ENCODE data around the gene SLC36A3.
A peak's percentile ranks its signal among the peaks of the same experiment; 100 is the strongest.

The SLC36A3 gene

DNA sequence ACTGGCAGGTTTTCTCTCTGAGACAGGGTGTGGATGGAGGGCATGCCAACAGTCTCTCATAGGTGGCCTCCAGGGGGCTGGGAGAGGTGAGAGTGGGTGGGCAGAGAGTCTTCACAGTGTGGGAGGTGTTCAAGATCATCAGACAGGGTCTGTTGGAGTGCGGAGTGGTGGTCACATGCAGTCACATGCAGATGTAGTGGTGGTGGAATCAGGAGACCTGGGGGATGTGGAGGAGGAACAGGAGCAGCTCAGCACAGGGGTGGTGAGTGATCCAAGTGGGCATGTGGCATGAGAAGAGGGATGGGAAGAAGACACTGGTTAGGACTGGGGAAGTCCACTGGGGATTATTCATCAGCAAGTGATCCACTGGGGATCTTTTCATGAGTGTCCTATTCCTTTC, 44.8 kb downstream of the SLC36A3 start:
- Histone ChIP-seq H3K9me2 (replicated peaks; ENCODE audit: insufficient read depth, low read length) (no peaks in the 10 kb centered on the region), H3F3A (ENCODE audit: insufficient read depth, low read length) (peaks cover 10% of the 10 kb centered on the region), H3K4me1 (ENCODE audit: low read length) (peaks cover 27% of the 10 kb centered on the region), H3K9ac (ENCODE audit: low read length) (no peak overlapping the region), H3K27ac (ENCODE audit: low read length) (no peak overlapping the region), H4K20me1 (ENCODE audit: insufficient read depth, low read length) (no peaks in the 10 kb centered on the region), H3K36me3 (replicated peaks; ENCODE audit: insufficient read depth, low read length) (no peaks in the 10 kb centered on the region), H3K27me3 (replicated peaks; ENCODE audit: insufficient read depth, low read length) (no peaks in the 10 kb centered on the region), H3K9me3 (replicated peaks; ENCODE audit: insufficient read depth, low read length) (no peaks in the 10 kb centered on the region), H3K4me2 (ENCODE audit: low read depth, low read length) (no peak overlapping the region), H2AFZ (ENCODE audit: low read length) (no peak overlapping the region), H3K79me2 (ENCODE audit: low read length) (peaks cover 57% of the 10 kb centered on the region), H3K4me3 (ENCODE audit: low read length) (no peak overlapping the region)
- no peak for TF ChIP-seq EZH2 (optimal IDR thresholded peaks at IDR 0.05; ENCODE audit: low read depth, low read length)
- TF ChIP-seq, protein P1, sequence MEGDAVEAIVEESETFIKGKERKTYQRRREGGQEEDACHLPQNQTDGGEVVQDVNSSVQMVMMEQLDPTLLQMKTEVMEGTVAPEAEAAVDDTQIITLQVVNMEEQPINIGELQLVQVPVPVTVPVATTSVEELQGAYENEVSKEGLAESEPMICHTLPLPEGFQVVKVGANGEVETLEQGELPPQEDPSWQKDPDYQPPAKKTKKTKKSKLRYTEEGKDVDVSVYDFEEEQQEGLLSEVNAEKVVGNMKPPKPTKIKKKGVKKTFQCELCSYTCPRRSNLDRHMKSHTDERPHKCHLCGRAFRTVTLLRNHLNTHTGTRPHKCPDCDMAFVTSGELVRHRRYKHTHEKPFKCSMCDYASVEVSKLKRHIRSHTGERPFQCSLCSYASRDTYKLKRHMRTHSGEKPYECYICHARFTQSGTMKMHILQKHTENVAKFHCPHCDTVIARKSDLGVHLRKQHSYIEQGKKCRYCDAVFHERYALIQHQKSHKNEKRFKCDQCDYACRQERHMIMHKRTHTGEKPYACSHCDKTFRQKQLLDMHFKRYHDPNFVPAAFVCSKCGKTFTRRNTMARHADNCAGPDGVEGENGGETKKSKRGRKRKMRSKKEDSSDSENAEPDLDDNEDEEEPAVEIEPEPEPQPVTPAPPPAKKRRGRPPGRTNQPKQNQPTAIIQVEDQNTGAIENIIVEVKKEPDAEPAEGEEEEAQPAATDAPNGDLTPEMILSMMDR (IDR thresholded peaks at IDR 0.05; ENCODE audit: low read length), result no peak
- DNase-seq, result no peak

DNA sequence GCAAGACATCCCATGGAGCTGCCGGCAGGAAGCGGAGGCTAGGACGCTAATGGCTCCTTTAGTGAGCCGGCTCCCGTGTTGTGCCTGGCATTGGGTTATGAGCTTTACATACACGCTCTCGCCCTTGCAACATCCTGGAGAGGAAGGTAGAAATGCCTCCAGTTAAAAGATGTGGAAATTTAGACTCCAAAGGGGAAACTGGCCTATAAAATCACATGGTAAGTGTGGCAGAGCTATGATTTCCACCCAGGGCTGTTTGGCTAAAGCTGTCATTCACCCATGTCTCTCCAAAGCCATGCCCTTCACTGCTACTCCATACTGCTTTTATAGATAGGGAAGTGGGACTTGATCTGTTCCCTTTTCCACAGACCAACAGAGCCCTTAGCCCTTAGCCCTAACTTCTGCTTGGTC, 45.4 kb downstream of the SLC36A3 start:
- Histone ChIP-seq H4K20me1 (ENCODE audit: insufficient read depth, low read length) (no peaks in the 10 kb centered on the region), H3K9me3 (replicated peaks; ENCODE audit: insufficient read depth, low read length) (no peaks in the 10 kb centered on the region), H3K4me1 (ENCODE audit: low read length) (peaks cover 27% of the 10 kb centered on the region), H3K4me3 (ENCODE audit: low read length) (no peak overlapping the region), H3K36me3 (replicated peaks; ENCODE audit: insufficient read depth, low read length) (no peaks in the 10 kb centered on the region), H2AFZ (ENCODE audit: low read length) (no peak overlapping the region), H3K4me2 (ENCODE audit: low read depth, low read length) (no peak overlapping the region), H3F3A (ENCODE audit: insufficient read depth, low read length) (peaks cover 10% of the 10 kb centered on the region), H3K27ac (ENCODE audit: low read length) (no peak overlapping the region), H3K79me2 (ENCODE audit: low read length) (peaks cover 63% of the 10 kb centered on the region), H3K9ac (ENCODE audit: low read length) (no peak overlapping the region), H3K27me3 (replicated peaks; ENCODE audit: insufficient read depth, low read length) (no peaks in the 10 kb centered on the region), H3K9me2 (replicated peaks; ENCODE audit: insufficient read depth, low read length) (no peaks in the 10 kb centered on the region)
- DNase-seq, result no peak
- no peak for TF ChIP-seq EZH2phosphoT487 (IDR thresholded peaks at IDR 0.05; ENCODE audit: low read length)
- TF ChIP-seq EZH2 (optimal IDR thresholded peaks at IDR 0.05; ENCODE audit: low read depth, low read length), result no peak
- TF ChIP-seq, protein P1 (IDR thresholded peaks at IDR 0.05; ENCODE audit: low read length), result no peak

- peak overlapping the region; percentile 7; the same call in 1 of the 2 replicates for H3K27ac ChIP-seq (ENCODE audit: low read length)
- H3K4me3 ChIP-seq (ENCODE audit: low read length), result no peak overlapping the region
- H3K9me3 ChIP-seq (replicated peaks; ENCODE audit: insufficient read depth, low read length), result no peaks in the 10 kb centered on the region
- H3F3A ChIP-seq (ENCODE audit: insufficient read depth, low read length), result peaks cover 10% of the 10 kb centered on the region
- no peaks in the 10 kb centered on the region for H4K20me1 ChIP-seq (ENCODE audit: insufficient read depth, low read length)
- TF ChIP-seq EZH2 (optimal IDR thresholded peaks at IDR 0.05; ENCODE audit: low read depth, low read length) (no peak), EZH2phosphoT487 (IDR thresholded peaks at IDR 0.05; ENCODE audit: low read length) (no peak)
- TF ChIP-seq, protein P1 (IDR thresholded peaks at IDR 0.05; ENCODE audit: low read length), result no peak
- peaks cover 64% of the 10 kb centered on the region for H3K79me2 ChIP-seq (ENCODE audit: low read length)
- H3K9me2 ChIP-seq (replicated peaks; ENCODE audit: insufficient read depth, low read length), result no peaks in the 10 kb centered on the region
- peaks cover 27% of the 10 kb centered on the region for H3K4me1 ChIP-seq (ENCODE audit: low read length)
- no peak overlapping the region for H3K4me2 ChIP-seq (ENCODE audit: low read depth, low read length)
- no peaks in the 10 kb centered on the region for H3K27me3 ChIP-seq (replicated peaks; ENCODE audit: insufficient read depth, low read length)
- no peaks in the 10 kb centered on the region for H3K36me3 ChIP-seq (replicated peaks; ENCODE audit: insufficient read depth, low read length)
- no peak overlapping the region for H2AFZ ChIP-seq (ENCODE audit: low read length)
- no peak for DNase-seq
- H3K9ac ChIP-seq (ENCODE audit: low read length), result no peak overlapping the region
Observed at GRCh38 chr5:151257731-151258181, 45.8 kb downstream of the SLC36A3 start.
